Hematopoietic multipotent progenitor cell treated with erythropoietin and hydrocortisone succinate and interleukin-3 and kit ligand, for 4 days (in vitro differentiated cells): ENCODE measurements around the gene MVP.
A peak's percentile ranks its signal among the peaks of the same experiment; 100 is the strongest.
"Not testable (repeated sequence)": the region's sequence is repeated elsewhere in the genome, so short reads cannot be mapped to it uniquely, and the experiment has no call there.

Experiments
- DNase-seq: peaks from one replicate; pipeline ENCODE4 v3.0.0-alpha.2; 2015

MVP gene

DNA sequence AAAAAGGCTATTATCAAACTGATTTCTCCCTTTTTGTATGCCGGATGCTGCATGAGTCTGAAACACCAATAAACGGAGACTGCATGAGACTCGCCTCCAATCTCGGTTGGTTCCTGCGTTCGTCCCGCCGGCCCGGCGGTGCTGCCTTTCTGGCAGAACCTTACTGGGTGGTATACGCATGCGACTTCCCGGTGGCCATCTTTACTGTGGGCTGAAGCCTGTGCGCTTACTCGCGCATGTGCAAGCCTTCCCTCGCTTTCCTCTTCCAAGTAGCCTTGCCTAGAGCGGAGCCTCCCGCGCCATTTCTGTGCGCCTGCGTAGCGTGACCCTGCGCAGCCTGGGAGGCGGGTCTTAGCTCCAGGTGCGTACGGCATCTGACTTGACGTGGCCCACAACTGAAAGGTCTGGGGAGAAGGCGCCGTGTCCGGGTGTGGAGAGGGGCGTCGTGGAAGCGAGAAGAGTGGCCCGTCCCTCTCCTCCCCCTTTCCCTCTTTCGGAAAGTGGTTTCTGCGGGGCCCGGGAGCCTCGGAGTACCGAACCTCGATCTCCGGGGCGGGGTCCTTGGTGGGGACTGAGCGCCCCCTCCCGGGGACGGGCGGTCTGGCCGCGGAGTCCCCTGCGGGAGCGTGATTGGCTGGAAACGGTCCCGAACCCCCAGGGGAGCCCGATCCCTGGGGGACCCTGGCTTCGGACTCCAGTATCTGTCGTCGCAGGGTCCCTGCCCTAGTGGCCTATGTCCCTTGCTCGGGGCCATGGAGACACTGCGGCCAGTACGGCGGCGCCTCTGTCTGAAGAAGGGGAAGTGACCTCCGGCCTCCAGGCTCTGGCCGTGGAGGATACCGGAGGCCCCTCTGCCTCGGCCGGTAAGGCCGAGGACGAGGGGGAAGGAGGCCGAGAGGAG, 4.2 kb upstream of the MVP start, which contains the start of gene PAGR1:
Gene PAGR1 (plus strand): TSS at position 360 of the 901 bp plus-strand sequence. CDS start 374 bp downstream, at position 734.
- DNase-seq: peak; percentile 100

GRCh38 chr16:29816694-29817441, 3.4 kb upstream of the MVP start:
- DNase-seq: peak; percentile 85

DNA sequence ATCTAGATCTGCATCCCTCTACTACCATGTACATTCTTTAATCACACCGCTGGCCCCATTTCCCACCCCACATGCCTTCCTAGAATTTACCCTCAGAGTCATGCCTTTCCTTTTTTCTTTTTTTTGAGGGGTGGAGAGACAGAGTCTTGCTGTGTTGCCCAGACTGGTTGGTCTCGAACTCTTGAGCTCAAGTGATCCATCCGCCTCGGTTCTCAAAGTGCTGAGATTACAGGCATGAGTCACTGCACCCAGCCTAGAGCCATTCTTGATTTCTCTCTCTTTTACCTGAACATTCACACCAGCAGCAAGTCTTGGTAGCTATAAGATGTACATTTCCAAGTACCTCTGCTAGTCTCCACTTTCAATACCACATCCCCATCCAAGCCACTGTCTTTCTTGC, 2.2 kb upstream of the MVP start:
- no peak for DNase-seq

- no peak for DNase-seq
These were observed 756 bp upstream of the MVP start for GRCh38 chr16:29819506-29819905.

- DNase-seq: no peak
These were observed 724 bp downstream of the MVP start for GRCh38 chr16:29820730-29821642.

DNA sequence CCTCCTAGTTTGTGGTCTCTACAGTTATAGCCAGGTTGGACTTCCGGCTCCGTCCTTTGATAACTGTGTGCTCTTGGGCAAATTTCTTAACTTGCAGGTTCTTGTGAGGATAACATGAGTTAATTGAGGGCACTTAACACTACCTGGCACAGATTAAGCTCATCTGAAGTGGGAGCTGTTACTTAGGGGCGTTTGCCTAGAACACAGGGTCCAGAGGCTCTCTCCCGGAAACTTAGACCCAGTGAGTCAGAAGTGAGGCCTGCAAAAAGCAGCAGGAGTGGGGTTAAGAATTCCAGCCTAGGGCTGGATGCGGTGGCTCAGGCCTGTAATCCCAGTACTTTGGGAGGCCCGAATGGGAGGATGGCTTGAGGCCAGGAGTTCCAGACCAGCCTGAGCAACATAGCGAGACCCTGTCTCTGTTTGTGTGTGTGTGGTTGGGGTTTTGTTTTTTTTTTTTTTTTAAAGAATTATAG, 1.4 kb downstream of the MVP start:
- DNase-seq: no peak

DNA sequence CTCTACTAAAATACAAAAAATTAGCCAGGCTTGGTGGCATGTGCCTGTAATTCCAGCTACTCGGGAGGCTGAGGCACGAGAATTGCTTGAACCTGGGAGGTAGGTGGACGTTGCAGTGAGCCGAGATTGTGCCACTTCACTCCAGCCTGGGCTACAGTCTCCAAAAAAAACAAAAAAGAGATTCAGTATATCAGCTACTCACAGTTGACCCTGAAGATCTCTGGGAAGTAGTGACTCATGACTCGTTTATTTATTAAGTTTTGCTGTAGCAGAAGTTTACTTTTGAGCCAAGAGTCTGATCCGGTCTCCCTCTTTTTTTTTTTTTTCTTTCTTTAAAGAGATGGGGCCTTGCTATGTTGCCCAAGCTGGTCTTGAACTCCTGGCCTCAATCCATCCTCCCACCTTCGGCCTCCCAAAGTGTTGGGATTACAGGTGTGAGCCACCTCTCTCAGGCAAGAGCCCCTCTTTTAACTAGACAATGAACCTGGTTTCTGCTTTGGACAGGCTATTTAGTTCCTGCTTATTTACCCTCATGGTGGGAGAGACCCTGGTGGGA, 4.4 kb downstream of the MVP start:
- no peak for DNase-seq

DNA sequence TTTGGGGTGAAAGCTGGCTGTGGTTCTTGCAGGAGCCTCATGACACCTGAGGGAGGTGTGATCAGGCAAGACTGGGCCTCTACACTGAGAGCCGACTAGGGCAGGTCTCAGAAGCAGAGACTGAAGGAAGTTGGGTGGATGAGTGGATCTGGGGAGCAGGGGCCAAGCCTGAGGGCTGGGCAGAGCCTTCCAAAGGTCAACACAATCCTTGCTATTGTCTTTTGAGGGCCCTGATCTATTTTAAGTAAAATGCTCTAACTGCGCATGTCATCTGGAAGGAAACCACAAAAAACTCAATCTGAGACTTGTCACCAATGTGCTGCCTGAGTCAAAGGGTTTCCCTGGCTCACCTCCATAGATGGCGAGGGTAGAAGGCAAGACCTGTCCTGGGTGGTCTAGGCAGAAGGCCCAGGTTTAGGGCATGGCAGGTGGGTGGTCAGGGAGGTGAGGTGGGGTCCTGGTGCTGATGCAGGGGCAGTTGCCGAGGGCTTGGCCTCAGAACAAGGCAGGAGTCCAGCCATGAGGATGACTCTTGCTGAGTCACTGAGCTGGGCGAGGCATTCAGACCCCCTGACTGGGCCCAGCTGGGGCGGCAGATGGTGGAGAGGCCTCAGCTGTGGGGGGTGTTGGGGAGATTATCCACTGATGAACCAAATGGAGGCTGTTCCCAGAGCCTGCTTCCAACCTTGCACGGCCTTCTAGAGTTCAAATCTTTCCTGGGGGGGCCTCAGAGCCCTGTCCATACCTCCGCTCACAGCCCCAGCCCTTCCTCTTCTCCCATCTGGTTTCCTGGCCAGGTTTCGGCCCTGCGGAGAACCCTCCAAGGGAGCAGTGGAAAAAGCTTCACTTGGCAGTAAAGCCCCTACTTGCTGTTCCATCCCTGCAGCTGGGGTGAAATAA, 5.1 kb downstream of the MVP start:
- peak; percentile 47 for DNase-seq

GRCh38 chr16:29826342-29826695, 6.1 kb downstream of the MVP start:
- no peak for DNase-seq

GRCh38 chr16:29830774-29831173, 10.5 kb downstream of the MVP start:
- DNase-seq: no peak

GRCh38 chr16:29831490-29831889, 11.2 kb downstream of the MVP start:
- no peak for DNase-seq

DNA sequence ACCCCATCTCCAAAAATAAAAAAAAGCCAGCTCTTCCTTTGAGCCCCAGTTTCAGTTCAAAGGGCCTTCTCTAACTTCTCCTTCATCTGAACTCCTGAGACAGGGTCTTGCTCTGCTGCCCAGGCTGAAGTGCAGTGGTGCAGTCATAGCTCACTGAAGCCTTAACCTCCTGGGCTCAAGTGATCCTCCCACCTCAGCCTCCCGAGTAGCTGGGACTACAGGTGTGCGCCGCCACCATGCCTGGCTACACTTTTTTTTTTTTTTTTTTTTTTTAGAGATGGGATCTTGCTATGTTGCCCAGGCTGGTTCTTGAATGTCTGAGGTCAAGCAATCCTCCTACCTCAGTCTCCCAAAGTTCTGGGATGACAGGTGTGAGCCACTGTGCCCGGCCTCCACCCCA, 13.0 kb downstream of the MVP start:
- not testable (repeated sequence) for DNase-seq

- no peak for DNase-seq
These were observed 13.8 kb downstream of the MVP start for GRCh38 chr16:29834079-29834478.

DNA sequence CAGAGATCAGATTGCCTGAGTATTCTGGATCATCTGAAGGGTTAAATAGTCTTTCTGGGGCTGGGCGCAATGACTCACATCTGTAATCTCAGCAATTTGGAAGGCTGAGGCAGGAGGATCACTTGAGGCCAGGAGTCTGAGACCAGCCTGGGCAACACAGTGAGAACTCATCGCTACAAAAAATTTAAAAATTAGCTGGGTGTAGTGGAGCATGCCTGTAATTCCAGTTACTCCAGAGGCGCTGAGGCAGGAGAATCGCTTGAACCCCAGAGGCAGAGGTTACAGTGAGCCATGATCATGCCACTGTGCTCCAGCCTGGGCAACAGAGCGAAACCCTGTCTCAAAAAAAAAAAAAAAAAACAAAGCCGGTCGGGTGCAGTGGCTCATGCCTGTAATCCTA, 15.7 kb downstream of the MVP start:
- no peak for DNase-seq

GRCh38 chr16:29836623-29837022, 16.4 kb downstream of the MVP start:
- DNase-seq: no peak

DNA sequence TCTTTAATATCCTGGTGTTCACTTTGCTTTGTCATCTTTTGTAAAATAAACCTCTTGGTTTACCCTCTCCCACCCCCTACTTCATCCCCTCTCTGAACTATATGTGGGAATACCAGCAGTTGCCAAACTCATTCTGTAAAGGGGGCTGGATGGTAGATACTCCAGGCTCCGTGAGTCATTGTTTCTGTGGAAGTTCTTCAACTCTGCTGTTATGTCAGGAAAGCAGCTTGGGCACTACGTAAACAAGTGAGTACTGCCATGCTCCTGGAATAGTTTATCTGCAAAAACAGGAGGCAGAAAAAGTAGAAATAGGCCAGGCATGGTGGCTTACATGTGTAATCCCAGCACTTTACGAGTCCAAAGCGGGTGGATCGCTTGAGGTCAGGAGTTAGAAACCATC, 17.6 kb downstream of the MVP start:
- no peak for DNase-seq

DNA sequence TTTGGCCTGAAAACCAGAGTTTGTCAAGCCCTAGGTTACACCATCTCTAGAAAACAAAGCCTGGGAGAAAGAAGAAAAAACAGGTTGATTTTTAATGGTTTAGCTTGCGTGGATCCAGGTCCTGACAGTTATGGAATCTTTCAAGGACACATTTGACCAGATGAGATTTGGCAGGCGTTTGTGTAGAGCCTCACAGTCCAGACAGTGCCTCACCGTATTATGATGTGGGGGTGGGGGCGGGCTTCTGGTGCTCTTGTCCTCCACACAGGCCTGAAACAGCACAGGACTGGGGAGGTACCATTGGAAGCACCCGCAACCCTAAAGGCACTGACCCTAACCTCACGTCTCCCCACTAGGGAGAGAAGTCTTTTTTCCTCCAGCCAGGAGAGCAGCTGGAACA, 19.6 kb downstream of the MVP start:
- no peak for DNase-seq

DNA sequence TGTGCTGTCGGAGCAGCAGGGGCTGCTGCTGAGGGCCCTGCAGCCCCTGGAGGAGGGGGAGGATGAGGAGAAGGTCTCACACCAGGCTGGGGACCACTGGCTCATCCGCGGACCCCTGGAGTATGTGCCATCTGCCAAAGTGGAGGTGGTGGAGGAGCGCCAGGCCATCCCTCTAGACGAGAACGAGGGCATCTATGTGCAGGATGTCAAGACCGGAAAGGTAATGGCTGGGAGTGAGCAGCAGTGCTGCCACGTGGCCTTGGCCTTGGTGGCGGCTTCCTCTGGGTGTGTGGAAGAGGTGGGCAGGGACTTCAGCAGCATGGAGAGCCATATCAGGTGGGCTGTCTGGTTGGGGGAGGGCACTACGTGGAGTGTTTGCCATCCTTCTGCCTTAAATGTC, 20.0 kb downstream of the MVP start:
- DNase-seq: no peak

- no peak for DNase-seq
These were observed 21.4 kb downstream of the MVP start for GRCh38 chr16:29841631-29842030.

DNA sequence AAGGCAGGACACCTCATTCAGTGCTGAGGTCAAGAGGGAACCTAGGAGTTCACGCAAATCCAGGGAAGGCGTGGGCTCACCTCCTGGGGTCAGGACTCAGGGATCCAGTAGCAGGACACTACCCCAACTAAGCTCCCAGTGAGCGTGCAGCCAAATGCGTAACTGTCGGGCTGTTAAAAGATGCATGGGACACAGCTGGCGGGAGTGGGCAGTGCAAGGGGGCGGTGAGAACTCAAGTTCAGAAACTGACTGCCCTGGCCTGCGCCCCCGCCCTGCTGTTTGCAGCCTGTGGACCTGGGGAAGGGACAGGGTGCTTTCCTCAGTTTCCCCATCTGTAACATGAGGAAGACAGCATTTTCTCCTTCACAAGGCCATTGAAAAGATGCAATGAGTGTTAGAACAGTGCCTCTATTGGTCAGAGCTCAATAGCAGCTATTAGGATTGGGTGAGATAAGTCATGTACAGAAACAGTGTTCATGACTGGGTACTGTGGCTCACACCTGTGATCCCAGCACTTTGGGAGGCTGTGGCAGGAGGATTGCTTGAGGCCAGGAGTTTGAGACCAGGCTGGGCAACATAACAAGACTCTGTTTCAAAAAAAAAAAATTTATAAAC, 22.6 kb downstream of the MVP start:
- DNase-seq: peak; percentile 36

GRCh38 chr16:29843931-29844330, 23.7 kb downstream of the MVP start:
- no peak for DNase-seq
